IPS-18a (cell line): ENCODE measurements around the gene TSGA10IP.

Source experiments
- H3K27ac ChIP-seq: one replicate; pipeline ENCODE4 v1.5.1; 2013; ENCODE audit warnings: low read length
- H3K27me3 ChIP-seq: one replicate; pipeline ENCODE4 v1.6.1; 2013; ENCODE audit warnings: mild to moderate bottlenecking, low read length; ENCODE audit not compliant: control insufficient read depth, insufficient read depth
- H3K36me3 ChIP-seq: one replicate; pipeline ENCODE4 v1.6.1; 2013; ENCODE audit warnings: low read depth, low read length; ENCODE audit not compliant: control insufficient read depth
- H3K4me1 ChIP-seq: one replicate; pipeline ENCODE4 v1.6.1; 2013; ENCODE audit warnings: low read depth, low read length; ENCODE audit not compliant: control insufficient read depth
- H3K4me3 ChIP-seq: one replicate; pipeline ENCODE4 v1.5.1; 2013; ENCODE audit warnings: low read length
- H3K9ac ChIP-seq: one replicate; pipeline ENCODE4 v1.6.1; 2013; ENCODE audit warnings: mild to moderate bottlenecking, low read length, moderate library complexity
- H3K9me3 ChIP-seq: one replicate; pipeline ENCODE4 v1.6.1; 2013; ENCODE audit warnings: low read depth, low read length; ENCODE audit not compliant: control insufficient read depth

TSGA10IP gene

DNA sequence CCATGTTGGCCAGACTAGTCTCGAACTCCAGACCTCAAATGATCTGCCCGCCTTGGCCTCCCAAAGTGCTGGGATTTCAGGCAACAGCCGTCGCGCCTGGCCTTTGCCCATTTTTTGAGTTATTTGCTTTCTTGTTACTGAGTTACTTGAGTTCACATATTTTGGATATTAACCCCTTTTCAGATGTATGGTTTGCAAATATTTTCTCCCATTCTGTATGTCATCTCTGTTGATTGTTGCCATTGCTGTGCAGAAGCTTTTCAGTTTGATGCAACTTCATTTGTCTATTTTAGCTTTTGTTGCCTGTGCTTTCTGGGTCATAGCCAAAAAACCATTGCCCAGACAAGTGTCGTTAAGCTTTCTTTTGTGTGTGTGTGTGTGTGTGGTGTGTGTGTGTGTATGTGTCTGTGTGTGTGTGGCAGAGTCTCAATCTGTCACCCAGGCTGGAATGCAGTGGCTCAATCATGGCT, 6.8 kb downstream of the TSGA10IP start:
- H3K36me3 ChIP-seq, result no peaks in the 10 kb centered on the region
- no peak overlapping the region for H3K27ac ChIP-seq
- no peaks in the 10 kb centered on the region for H3K27me3 ChIP-seq
- H3K4me3 ChIP-seq, result no peak overlapping the region
- no peaks in the 10 kb centered on the region for H3K9me3 ChIP-seq
- H3K9ac ChIP-seq, result no peak overlapping the region
- peaks cover 3% of the 10 kb centered on the region for H3K4me1 ChIP-seq

DNA sequence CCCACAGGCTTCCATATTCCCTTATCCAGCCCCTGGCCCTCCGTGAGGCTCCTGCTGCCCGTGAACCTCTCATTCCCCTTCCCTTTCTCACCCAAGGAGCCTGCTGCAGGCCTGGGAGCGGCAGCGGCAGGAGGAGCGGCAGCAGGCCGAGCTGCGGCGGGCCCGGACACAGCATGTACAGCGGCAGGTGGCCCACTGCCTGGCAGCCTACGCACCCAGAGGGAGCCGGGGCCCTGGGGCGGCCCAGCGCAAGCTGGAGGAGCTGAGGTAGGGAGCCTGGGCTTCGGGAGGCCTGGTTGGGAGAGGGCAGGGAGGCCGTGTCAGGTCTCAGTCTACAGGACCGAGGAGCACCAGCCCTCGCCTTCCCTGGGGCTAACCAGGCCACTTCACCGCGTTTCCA, 8.2 kb downstream of the TSGA10IP start:
- H3K4me1 ChIP-seq, result no peaks in the 10 kb centered on the region
- H3K36me3 ChIP-seq, result no peaks in the 10 kb centered on the region
- no peaks in the 10 kb centered on the region for H3K27me3 ChIP-seq
- no peak overlapping the region for H3K9ac ChIP-seq
- H3K27ac ChIP-seq, result no peak overlapping the region
- no peaks in the 10 kb centered on the region for H3K9me3 ChIP-seq
- no peak overlapping the region for H3K4me3 ChIP-seq

DNA sequence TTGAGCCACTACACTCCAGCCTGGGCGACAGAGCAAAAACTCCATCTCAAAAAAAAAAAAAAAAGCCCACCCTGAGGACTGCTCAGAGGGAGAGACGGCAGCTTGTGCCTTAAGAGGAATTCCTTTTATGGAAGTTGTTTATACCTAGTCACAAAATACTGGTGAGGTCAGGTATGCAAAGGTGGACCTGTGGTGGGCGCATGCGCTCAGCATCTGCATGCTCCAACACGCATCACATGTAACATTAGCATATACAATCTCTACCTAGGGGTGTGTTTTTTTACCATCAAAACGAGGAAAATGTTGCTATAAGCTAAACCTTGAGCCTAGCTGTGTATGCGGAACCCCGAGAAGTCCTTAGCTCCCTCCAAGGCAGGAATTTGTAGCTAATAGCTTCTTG, 9.5 kb downstream of the TSGA10IP start:
- H3K9me3 ChIP-seq, result no peaks in the 10 kb centered on the region
- H3K9ac ChIP-seq, result no peak overlapping the region
- no peak overlapping the region for H3K27ac ChIP-seq
- H3K4me3 ChIP-seq, result no peak overlapping the region
- H3K27me3 ChIP-seq, result no peaks in the 10 kb centered on the region
- no peaks in the 10 kb centered on the region for H3K4me1 ChIP-seq
- H3K36me3 ChIP-seq, result no peaks in the 10 kb centered on the region

GRCh38 chr11:65958291-65958690, 13.0 kb downstream of the TSGA10IP start:
- Histone ChIP-seq H3K9ac (no peak overlapping the region), H3K27me3 (no peaks in the 10 kb centered on the region), H3K36me3 (no peaks in the 10 kb centered on the region), H3K27ac (no peak overlapping the region), H3K4me1 (peaks cover 7% of the 10 kb centered on the region), H3K9me3 (no peaks in the 10 kb centered on the region), H3K4me3 (no peak overlapping the region)

GRCh38 chr11:65958774-65959420, 13.6 kb downstream of the TSGA10IP start:
- no peak overlapping the region for H3K4me3 ChIP-seq
- H3K27ac ChIP-seq, result no peak overlapping the region
- no peak overlapping the region for H3K9ac ChIP-seq
- peaks cover 7% of the 10 kb centered on the region for H3K4me1 ChIP-seq
- no peaks in the 10 kb centered on the region for H3K36me3 ChIP-seq
- no peaks in the 10 kb centered on the region for H3K27me3 ChIP-seq
- no peaks in the 10 kb centered on the region for H3K9me3 ChIP-seq

DNA sequence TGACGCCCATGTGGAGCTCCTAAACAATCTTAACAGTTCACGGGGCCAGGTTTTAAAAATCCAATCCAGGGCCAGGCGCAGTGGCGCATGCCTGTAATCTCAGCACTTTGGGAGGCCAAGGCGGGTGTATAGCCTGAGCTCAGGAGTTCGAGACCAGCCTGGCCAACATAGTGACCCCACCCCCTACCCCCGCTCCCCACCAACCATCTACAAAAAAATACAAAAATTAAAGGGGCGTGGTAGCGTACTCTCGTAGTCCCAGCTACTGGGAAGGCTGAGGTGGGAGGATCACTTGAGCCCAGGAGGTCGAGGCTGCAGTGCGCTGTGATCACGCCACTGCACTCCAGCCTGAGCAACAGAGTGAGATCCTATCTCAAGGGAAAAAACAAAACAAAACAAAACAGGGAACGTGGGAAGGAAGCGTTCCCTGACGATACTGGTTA, 15.6 kb downstream of the TSGA10IP start:
- H3K9me3 ChIP-seq, result no peaks in the 10 kb centered on the region
- peak overlapping the region; percentile 86 for H3K9ac ChIP-seq
- H3K4me1 ChIP-seq, result peaks cover 7% of the 10 kb centered on the region
- H3K4me3 ChIP-seq, result peak overlapping the region; percentile 88
- peaks cover 19% of the 10 kb centered on the region for H3K36me3 ChIP-seq
- H3K27ac ChIP-seq, result peak overlapping the region; percentile 78
- H3K27me3 ChIP-seq, result no peaks in the 10 kb centered on the region

- Histone ChIP-seq H3K9me3 (no peaks in the 10 kb centered on the region), H3K4me3 (peak within 1 kb of the TSS; percentile 88), H3K36me3 (peaks cover 26% of the 10 kb centered on the region), H3K27ac (peak within 1 kb of the TSS; percentile 78), H3K27me3 (no peaks in the 10 kb centered on the region), H3K4me1 (peaks cover 7% of the 10 kb centered on the region), H3K9ac (peak within 1 kb of the TSS; percentile 86)
These were observed 16.2 kb downstream of the TSGA10IP start, which contains the start of gene SART1 for GRCh38 chr11:65961267-65962140. SART1 (plus strand) TSS chr11:65961734; CDS start chr11:65961781, 47 bp downstream.

- Histone ChIP-seq H3K27me3 (no peaks in the 10 kb centered on the region), H3K9me3 (no peaks in the 10 kb centered on the region), H3K4me3 (peak overlapping the region; percentile 88), H3K27ac (no peak overlapping the region), H3K4me1 (peaks cover 7% of the 10 kb centered on the region), H3K9ac (peak overlapping the region; percentile 86), H3K36me3 (peaks cover 32% of the 10 kb centered on the region)
These were observed 16.9 kb downstream of the TSGA10IP start for GRCh38 chr11:65962141-65962564.

- Histone ChIP-seq H3K4me3 (no peak overlapping the region), H3K27me3 (no peaks in the 10 kb centered on the region), H3K4me1 (peaks cover 7% of the 10 kb centered on the region), H3K36me3 (peaks cover 52% of the 10 kb centered on the region), H3K27ac (no peak overlapping the region), H3K9ac (no peak overlapping the region), H3K9me3 (no peaks in the 10 kb centered on the region)
These were observed 19.6 kb downstream of the TSGA10IP start for GRCh38 chr11:65964906-65965305.

DNA sequence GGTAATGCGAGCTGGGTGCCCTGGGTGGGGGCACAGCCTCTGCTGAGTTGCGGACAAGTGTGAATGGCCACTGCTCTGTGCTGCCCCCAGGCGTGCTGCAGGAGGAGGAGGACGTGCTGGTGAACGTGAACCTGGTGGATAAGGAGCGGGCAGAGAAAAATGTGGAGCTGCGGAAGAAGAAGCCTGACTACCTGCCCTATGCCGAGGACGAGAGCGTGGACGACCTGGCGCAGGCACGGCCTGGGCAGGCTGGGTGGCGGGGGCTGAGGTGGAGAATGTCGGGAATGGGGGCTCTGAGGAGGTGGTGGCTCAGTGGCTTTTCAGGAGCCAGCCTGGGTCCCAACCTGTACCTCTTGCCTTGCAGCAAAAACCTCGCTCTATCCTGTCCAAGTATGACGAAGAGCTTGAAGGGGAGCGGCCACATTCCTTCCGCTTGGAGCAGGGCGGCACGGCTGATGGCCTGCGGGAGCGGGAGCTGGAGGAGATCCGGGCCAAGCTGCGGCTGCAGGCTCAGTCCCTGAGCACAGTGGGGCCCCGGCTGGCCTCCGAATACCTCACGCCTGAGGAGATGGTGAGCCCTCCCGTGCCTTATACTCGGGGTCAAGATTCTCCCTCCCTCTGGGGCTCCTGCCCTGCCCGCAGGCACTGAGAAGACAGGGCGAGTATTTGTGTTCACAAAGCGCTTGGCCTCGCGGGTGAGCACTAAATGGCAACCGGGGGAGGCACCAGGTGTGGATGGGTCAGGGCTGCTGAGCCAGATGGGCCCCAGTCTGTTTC, 20.9 kb downstream of the TSGA10IP start:
- Histone ChIP-seq H3K27ac (no peak overlapping the region), H3K4me1 (peaks cover 7% of the 10 kb centered on the region), H3K36me3 (peaks cover 55% of the 10 kb centered on the region), H3K9me3 (no peaks in the 10 kb centered on the region), H3K4me3 (no peak overlapping the region), H3K27me3 (no peaks in the 10 kb centered on the region), H3K9ac (no peak overlapping the region)

DNA sequence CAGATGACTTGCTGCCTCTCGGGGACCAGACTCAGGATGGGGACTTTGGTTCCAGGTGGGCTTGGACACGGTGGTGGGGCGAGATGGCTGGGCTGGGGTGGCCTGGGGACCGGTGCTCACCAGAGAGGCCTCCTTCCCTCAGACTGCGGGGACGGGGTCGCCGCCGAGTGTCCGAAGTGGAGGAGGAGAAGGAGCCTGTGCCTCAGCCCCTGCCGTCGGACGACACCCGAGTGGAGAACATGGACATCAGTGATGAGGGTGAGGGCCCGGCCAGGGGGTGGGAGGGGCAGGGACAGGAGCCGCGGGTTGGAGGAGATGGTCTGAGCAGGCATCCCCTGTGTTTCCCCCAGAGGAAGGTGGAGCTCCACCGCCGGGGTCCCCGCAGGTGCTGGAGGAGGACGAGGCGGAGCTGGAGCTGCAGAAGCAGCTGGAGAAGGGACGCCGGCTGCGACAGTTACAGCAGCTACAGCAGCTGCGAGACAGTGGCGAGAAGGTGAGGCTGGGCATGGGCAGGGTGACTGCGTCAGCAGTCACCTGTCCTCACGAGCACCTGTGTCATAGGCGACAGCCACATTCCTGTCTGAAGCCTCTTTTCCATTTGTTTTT, 22.2 kb downstream of the TSGA10IP start:
- Histone ChIP-seq H3K27ac (no peak overlapping the region), H3K27me3 (no peaks in the 10 kb centered on the region), H3K4me1 (peaks cover 4% of the 10 kb centered on the region), H3K4me3 (no peak overlapping the region), H3K9me3 (no peaks in the 10 kb centered on the region), H3K9ac (no peak overlapping the region), H3K36me3 (peaks cover 55% of the 10 kb centered on the region)
